H1 (cell line): ENCODE results near the gene GCKR. TPM values are rescaled to one million over a fixed set of nuclear protein-coding genes. Genes with fewer than 3 reads are reported as not detected.

ENCODE experiments used
- CTCF ChIA-PET: fragments of 300-600 bp; sonication (Branson Sonifier 250); formaldehyde crosslinking; loops from one replicate; lab custom pipeline; 2021; ENCODE audit not compliant: partially characterized antibody; lab: Charles Lee
- POLR2A ChIA-PET: fragments of 300-600 bp; sonication (Branson Sonifier 250); formaldehyde crosslinking; loops from one replicate; lab custom pipeline; 2021; ENCODE audit warnings: inconsistent platforms; ENCODE audit not compliant: partially characterized antibody; lab: Charles Lee
- DNase-seq, 2 experiments: peaks; one replicate each; pipeline versions ENCODE4 v3.0.0 to v3.0.0-alpha.2; 2010 to 2022; ENCODE audit warnings: low spot score in 2 of 2, low read depth in 1 of 2, mixed read lengths in 1 of 2
- FAIRE-seq: peaks from 2 replicates; lab custom pipeline; 2011; peaks lifted over from hg19 to GRCh38; lab: Jason Lieb, UNC
- H2AFZ ChIP-seq: 2 replicates; pipeline ENCODE4 v1.8.1; 2012; ENCODE audit warnings: low read length, inconsistent platforms
- H2AK5ac ChIP-seq: 2 replicates; pipeline ENCODE4 v1.6.1; 2013; ENCODE audit warnings: low read depth, low read length
- H2BK120ac ChIP-seq: replicated peaks from 2 replicates; pipeline ENCODE3; 2013; ENCODE audit warnings: low read depth, low read length, inconsistent platforms
- H2BK12ac ChIP-seq: 2 replicates; pipeline ENCODE4 v1.6.1; 2013; ENCODE audit warnings: low read depth, low read length
- H2BK15ac ChIP-seq: 2 replicates; pipeline ENCODE4 v1.6.1; 2013; ENCODE audit warnings: low read length
- H2BK20ac ChIP-seq: 2 replicates; pipeline ENCODE4 v1.6.1; 2013; ENCODE audit warnings: low read length
- H2BK5ac ChIP-seq: 2 replicates; pipeline ENCODE4 v1.6.1; 2013; ENCODE audit warnings: low read depth, low read length
- H3K14ac ChIP-seq: 2 replicates; pipeline ENCODE4 v1.6.1; 2013; ENCODE audit warnings: inconsistent platforms; ENCODE audit not compliant: insufficient read length
- H3K18ac ChIP-seq: 2 replicates; pipeline ENCODE4 v1.6.1; 2013; ENCODE audit warnings: low read length; ENCODE audit errors: extremely low read depth
- H3K23ac ChIP-seq: 2 replicates; pipeline ENCODE4 v1.6.1; 2013; ENCODE audit warnings: inconsistent platforms; ENCODE audit not compliant: insufficient read length
- H3K23me2 ChIP-seq: 2 replicates; pipeline ENCODE4 v1.6.1; 2013; ENCODE audit warnings: low read depth, low read length
- H3K27ac ChIP-seq: 2 replicates; pipeline ENCODE4 v1.6.1; 2011; ENCODE audit warnings: low read depth, low read length, inconsistent platforms
- H3K27me3 ChIP-seq, 4 experiments: replicated peaks in 1 of 4; 1 replicate in 1 of 4; 2 replicates in 3 of 4; pipeline versions ENCODE4 v1.6.1 to v1.8.1; 2011 to 2013; ENCODE audit warnings: low read length in 3 of 4, mild to moderate bottlenecking in 3 of 4, inconsistent platforms in 2 of 4, mixed read lengths in 2 of 4, moderate library complexity in 1 of 4; ENCODE audit not compliant: control insufficient read depth in 3 of 4, insufficient read depth in 3 of 4; ENCODE audit errors: extremely low read depth in 1 of 4
- H3K36me3 ChIP-seq, 4 experiments: 2 replicates each; pipeline versions ENCODE4 v1.6.1 to v1.8.1; 2011 to 2013; ENCODE audit warnings: mild to moderate bottlenecking in 4 of 4, low read length in 3 of 4, moderate library complexity in 2 of 4, control low read depth in 1 of 4, inconsistent platforms in 1 of 4; ENCODE audit not compliant: insufficient read depth in 4 of 4, control insufficient read depth in 2 of 4
- H3K4ac ChIP-seq: replicated peaks from 2 replicates; pipeline ENCODE3; 2013; ENCODE audit warnings: low read length, low read depth, mixed read lengths, inconsistent platforms; ENCODE audit not compliant: insufficient read length
- H3K4me1 ChIP-seq, 4 experiments: replicated peaks in 1 of 4; 1 replicate in 1 of 4; 2 replicates in 3 of 4; pipeline versions ENCODE4 v1.6.1 to v1.8.1; 2011 to 2013; ENCODE audit warnings: low read length in 3 of 4, inconsistent platforms in 2 of 4, mixed read lengths in 1 of 4; ENCODE audit not compliant: insufficient read depth in 4 of 4, control insufficient read depth in 3 of 4
- H3K4me2 ChIP-seq, 2 experiments: 2 replicates each; pipeline versions ENCODE4 v1.6.1 to v1.8.1; 2011 to 2013; ENCODE audit warnings: low read depth in 2 of 2, low read length in 2 of 2, control low read depth in 1 of 2, inconsistent platforms in 1 of 2, mild to moderate bottlenecking in 1 of 2; ENCODE audit not compliant: insufficient read depth in 1 of 2
- H3K4me3 ChIP-seq, 4 experiments: fragments of 200-600, 300-600 bp in 1 of 4; sonication (generic), shearing (Covaris generic), sonication (Bioruptor Twin) in 1 of 4; 2 replicates each; pipeline versions ENCODE4 v1.5.1 to v1.8.1; 2011 to 2016; ENCODE audit warnings: low read length in 4 of 4, low read depth in 3 of 4, control low read depth in 2 of 4, inconsistent platforms in 2 of 4, mild to moderate bottlenecking in 2 of 4, mixed read lengths in 1 of 4, moderate library complexity in 1 of 4; ENCODE audit not compliant: insufficient read depth in 2 of 4; ENCODE audit errors: extremely low read depth in 1 of 4
- H3K56ac ChIP-seq: replicated peaks from 2 replicates; pipeline ENCODE3; 2013; ENCODE audit warnings: low read depth, mild to moderate bottlenecking, mixed read lengths, low read length, inconsistent platforms; ENCODE audit not compliant: insufficient read length
- H3K79me1 ChIP-seq: 2 replicates; pipeline ENCODE4 v1.6.1; 2013; ENCODE audit warnings: low read depth, low read length, control low read depth
- H3K79me2 ChIP-seq, 2 experiments: 2 replicates each; pipeline versions ENCODE4 v1.6.1 to v1.8.1; 2012 to 2013; ENCODE audit warnings: low read length in 2 of 2, mild to moderate bottlenecking in 2 of 2, inconsistent platforms in 1 of 2; ENCODE audit not compliant: insufficient read depth in 2 of 2, control insufficient read depth in 1 of 2
- H3K9ac ChIP-seq, 4 experiments: replicated peaks in 1 of 4; 1 replicate in 1 of 4; 2 replicates in 3 of 4; pipeline versions ENCODE4 v1.6.1 to v1.8.1; 2011 to 2013; ENCODE audit warnings: low read depth in 3 of 4, low read length in 3 of 4, control low read depth in 2 of 4, mild to moderate bottlenecking in 2 of 4, moderate library complexity in 2 of 4, inconsistent platforms in 1 of 4; ENCODE audit errors: extremely low read depth in 1 of 4
- H3K9me3 ChIP-seq, 2 experiments: 2 replicates each; pipeline versions ENCODE4 v1.6.1 to v1.8.1; 2012 to 2013; ENCODE audit warnings: mild to moderate bottlenecking in 2 of 2, moderate library complexity in 2 of 2, control low read depth in 1 of 2, inconsistent platforms in 1 of 2, low read depth in 1 of 2, low read length in 1 of 2, mixed read lengths in 1 of 2; ENCODE audit not compliant: insufficient read depth in 2 of 2
- H4K20me1 ChIP-seq, 2 experiments: replicated peaks in 1 of 2; 2 replicates each; pipeline versions ENCODE3 to v1.8.1; 2011 to 2013; ENCODE audit warnings: inconsistent platforms in 2 of 2, low read length in 2 of 2, mild to moderate bottlenecking in 1 of 2; ENCODE audit not compliant: insufficient read depth in 2 of 2, control insufficient read depth in 1 of 2
- H4K5ac ChIP-seq: 2 replicates; pipeline ENCODE4 v1.6.1; 2013; ENCODE audit warnings: low read length, low read depth, mixed read lengths, inconsistent platforms; ENCODE audit not compliant: insufficient read length
- H4K8ac ChIP-seq: 2 replicates; pipeline ENCODE4 v1.8.0; 2013; ENCODE audit warnings: mild to moderate bottlenecking, moderate library complexity, low read length, inconsistent platforms; ENCODE audit not compliant: insufficient read depth; ENCODE audit errors: extremely low read depth
- H4K91ac ChIP-seq: replicated peaks from 2 replicates; pipeline ENCODE3; 2013; ENCODE audit warnings: low read length, mixed read lengths, inconsistent platforms; ENCODE audit not compliant: insufficient read length
- CBX8 ChIP-seq: fragments of 300-800, 300-1000 bp; sonication (generic); IDR thresholded peaks from 2 replicates; pipeline ENCODE4 v1.7.1; 2016; ENCODE audit warnings: low read depth, low read length, borderline replicate concordance
- CEBPB ChIP-seq: IDR thresholded peaks from 2 replicates; pipeline ENCODE4 v1.6.1; 2012; ENCODE audit warnings: low read depth, low read length
- CHD2 ChIP-seq: IDR thresholded peaks from 2 replicates; pipeline ENCODE4 v1.6.1; 2012; ENCODE audit warnings: low read length, improper control_type of control experiment
- CTBP2 ChIP-seq: IDR thresholded peaks from 2 replicates; pipeline ENCODE4 v1.7.0; 2011; ENCODE audit warnings: borderline replicate concordance, mild to moderate bottlenecking, moderate library complexity, mixed read lengths, low read length; ENCODE audit not compliant: insufficient read depth, insufficient read length
- KDM1A ChIP-seq: fragments of 200-600, 300-600 bp; sonication (generic); IDR thresholded peaks from 2 replicates; pipeline ENCODE4 v1.7.1; 2016; ENCODE audit warnings: mild to moderate bottlenecking, low read length, borderline replicate concordance
- MAX ChIP-seq: IDR thresholded peaks from 2 replicates; pipeline ENCODE4 v1.6.1; 2012; ENCODE audit warnings: inconsistent platforms
- RFX5 ChIP-seq: IDR thresholded peaks from 2 replicates; pipeline ENCODE4 v1.6.1; 2011; ENCODE audit warnings: low read depth, low read length, improper control_type of control experiment, borderline replicate concordance
- RNF2 ChIP-seq: fragments of 200-900, 300-1000 bp; sonication (generic); IDR thresholded peaks from 2 replicates; pipeline ENCODE4 v1.7.1; 2016; ENCODE audit warnings: borderline replicate concordance, low read depth, mild to moderate bottlenecking, antibody characterized with exemption, low read length; ENCODE audit not compliant: poor library complexity, severe bottlenecking; ENCODE audit errors: missing control alignments
- SUZ12 ChIP-seq: fragments of 200-600 bp; sonication (generic); IDR thresholded peaks from 2 replicates; pipeline ENCODE4 v1.6.1; 2012; ENCODE audit warnings: mild to moderate bottlenecking, inconsistent platforms, low read length, moderate library complexity, mixed read lengths
- TBP ChIP-seq: IDR thresholded peaks from 2 replicates; pipeline ENCODE4 v1.6.1; 2011; ENCODE audit warnings: low read depth, low read length, improper control_type of control experiment
- TEAD4 ChIP-seq: IDR thresholded peaks from 2 replicates; pipeline ENCODE4 v1.6.1; 2012; ENCODE audit warnings: low read depth, low read length, inconsistent platforms, mixed read lengths
- WGBS, 2 experiments: shearing (Covaris generic) in 1 of 2; methylation state at CpG; one replicate each; pipeline versions ENCODE4 v1.1.6 to v1.1.7; 2013 to 2015; ENCODE audit warnings: low lambda C conversion rate in 2 of 2, mixed read lengths in 2 of 2, inconsistent platforms in 1 of 2, low coverage in 1 of 2, missing lambda C conversion rate in 1 of 2; ENCODE audit not compliant: insufficient replicate concordance in 2 of 2, insufficient coverage in 1 of 2, insufficient read length in 1 of 2; ENCODE audit errors: extremely low coverage in 1 of 2, missing lambda C conversion rate in 1 of 2; 5-methylcytosine and 5-hydroxymethylcytosine counted together
- polyA plus RNA-seq, 7 experiments: library from polyadenylated mRNA; depleted of rRNA in 3 of 7; stranded (reverse) in 5 of 7; unstranded in 2 of 7; fragments of >200 nt in 5 of 7; fragments of 200-250 nt in 2 of 7; gene quantifications; 1 replicate in 5 of 7; 2 replicates in 1 of 7; 4 replicates in 1 of 7; pipeline versions ENCODE4 v1.2.1 to v1.2.3, GENCODE V29; 2011 to 2013; ENCODE audit warnings: missing spikeins in 2 of 7, mixed read lengths in 2 of 7
- total RNA-seq: library from RNA; stranded (reverse); fragmentation: NEBNext Ultra II Directional; extraction: Animal tissue kit (Norgen Biotek cat#: 25700); gene quantifications from 2 replicates; pipeline ENCODE4 v1.2.1, GENCODE V29; 2021
- TF ChIP-seq, protein P1 (sequence below), 3 experiments: IDR thresholded peaks; 1 replicate in 2 of 3; 2 replicates in 1 of 3; pipeline versions ENCODE4 v1.5.1 to v1.6.1; 2011; ENCODE audit warnings: low read length in 3 of 3, mild to moderate bottlenecking in 3 of 3, inconsistent platforms in 2 of 3, low read depth in 1 of 3, moderate library complexity in 1 of 3; ENCODE audit not compliant: insufficient read depth in 1 of 3; ENCODE audit errors: control extremely low read depth in 1 of 3

GCKR gene
- total and polyA plus RNA-seq, 2 of the 8 experiments (the other 6 are each of a cell fraction or from before 2014, with no cell fraction given) = 0.30 to 1.2 TPM

GRCh38 chr2:27520316-27520715, 23.7 kb downstream of the GCKR start:
- Histone ChIP-seq H2BK5ac (no peak overlapping the region), H4K5ac (no peak overlapping the region), H3K4me1 (no peaks in the 10 kb centered on the region), H2BK12ac (no peak overlapping the region), H3K18ac (no peak overlapping the region), H3K14ac (no peak overlapping the region), H3K36me3 (no peaks in the 10 kb centered on the region), H2AFZ (no peak overlapping the region), H2BK15ac (no peak overlapping the region), H3K4me3 (no peak overlapping the region), H3K56ac (no peak overlapping the region), H2AK5ac (no peak overlapping the region), H3K79me1 (no peaks in the 10 kb centered on the region), H3K4me2 (no peak overlapping the region), H3K23me2 (no peaks in the 10 kb centered on the region), H3K27me3 (no peaks in the 10 kb centered on the region), H3K9ac (no peak overlapping the region), H3K27ac (no peak overlapping the region), H4K91ac (no peak overlapping the region), H3K79me2 (no peaks in the 10 kb centered on the region), H3K9me3 (no peaks in the 10 kb centered on the region), H3K4ac (no peak overlapping the region), H4K20me1 (no peaks in the 10 kb centered on the region), H4K8ac (no peak overlapping the region), H2BK120ac (no peak overlapping the region), H2BK20ac (no peak overlapping the region), H3K23ac (no peak overlapping the region)
- WGBS, 2 experiments = 93% methylated on average over 2 of the region's 2 CpGs; no CpG with 5 or more reads in 1 of the 2 experiments
- DNase-seq = no peak
- ChIA-PET POLR2A (no interaction called here), CTCF (no interaction called here)
- no peak for FAIRE-seq
- TF ChIP-seq CBX8 (no peak), MAX (no peak), KDM1A (no peak), RNF2 (no peak), CEBPB (no peak), SUZ12 (no peak), RFX5 (no peak), CTBP2 (no peak), CHD2 (no peak), TEAD4 (no peak), TBP (no peak)
- TF ChIP-seq, protein P1, sequence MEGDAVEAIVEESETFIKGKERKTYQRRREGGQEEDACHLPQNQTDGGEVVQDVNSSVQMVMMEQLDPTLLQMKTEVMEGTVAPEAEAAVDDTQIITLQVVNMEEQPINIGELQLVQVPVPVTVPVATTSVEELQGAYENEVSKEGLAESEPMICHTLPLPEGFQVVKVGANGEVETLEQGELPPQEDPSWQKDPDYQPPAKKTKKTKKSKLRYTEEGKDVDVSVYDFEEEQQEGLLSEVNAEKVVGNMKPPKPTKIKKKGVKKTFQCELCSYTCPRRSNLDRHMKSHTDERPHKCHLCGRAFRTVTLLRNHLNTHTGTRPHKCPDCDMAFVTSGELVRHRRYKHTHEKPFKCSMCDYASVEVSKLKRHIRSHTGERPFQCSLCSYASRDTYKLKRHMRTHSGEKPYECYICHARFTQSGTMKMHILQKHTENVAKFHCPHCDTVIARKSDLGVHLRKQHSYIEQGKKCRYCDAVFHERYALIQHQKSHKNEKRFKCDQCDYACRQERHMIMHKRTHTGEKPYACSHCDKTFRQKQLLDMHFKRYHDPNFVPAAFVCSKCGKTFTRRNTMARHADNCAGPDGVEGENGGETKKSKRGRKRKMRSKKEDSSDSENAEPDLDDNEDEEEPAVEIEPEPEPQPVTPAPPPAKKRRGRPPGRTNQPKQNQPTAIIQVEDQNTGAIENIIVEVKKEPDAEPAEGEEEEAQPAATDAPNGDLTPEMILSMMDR (IDR thresholded peaks at IDR 0.05; ENCODE audit: control extremely low read depth in 1 of 3, insufficient read depth in 1 of 3, low read depth in 1 of 3, low read length in 3 of 3) = no peak
